Measurements from ENCODE around the gene DDX10. TPM values are rescaled to one million over a fixed set of nuclear protein-coding genes. Genes with fewer than 3 reads are reported as not detected.
"Not testable (repeated sequence)": the region's sequence is repeated elsewhere in the genome, so short reads cannot be mapped to it uniquely, and the experiment has no call there.

The DDX10 gene
- total RNA-seq, 1 donor from 2014 or later: 18.3 TPM

DNA sequence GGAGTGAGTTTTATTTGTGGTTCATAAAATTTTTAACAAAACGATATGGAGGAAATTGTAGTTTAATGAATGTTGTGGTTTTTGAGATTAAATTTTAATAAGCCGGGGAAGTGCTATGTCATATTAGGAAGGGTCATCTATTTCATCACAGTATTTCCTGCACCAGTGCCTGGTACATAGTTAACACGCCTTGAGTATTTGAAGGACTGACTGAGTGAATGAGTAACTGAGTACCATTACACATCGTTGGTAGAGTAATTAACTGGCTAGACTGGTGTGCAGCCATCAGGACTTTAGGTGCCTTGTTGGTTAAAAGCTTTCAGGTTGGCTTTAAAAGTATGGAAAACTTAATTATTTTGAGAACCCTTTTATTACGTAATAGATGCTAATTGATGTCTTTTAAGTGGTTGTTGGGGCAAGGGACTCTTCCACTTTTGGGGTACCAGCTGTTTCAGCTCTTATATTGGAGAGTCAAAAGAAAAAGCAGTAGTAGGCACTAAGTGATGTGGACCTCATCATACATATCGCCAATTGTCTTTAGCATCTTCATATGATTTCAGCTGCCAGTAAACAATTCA, 101.8 kb downstream of the DDX10 start:
- no peak overlapping the region for H3K27ac ChIP-seq
- DNase-seq: no peak
- no peaks in the 10 kb centered on the region for H3K36me3 ChIP-seq
- intact Hi-C loops (cut with DNase I): no loop called here
- H3K4me3 ChIP-seq: no peak overlapping the region
- H3K4me1 ChIP-seq: no peaks in the 10 kb centered on the region
- no peak for TF ChIP-seq CTCF (IDR thresholded peaks at IDR 0.05)
- ATAC-seq: no peak
- no peaks in the 10 kb centered on the region for H3K9me3 ChIP-seq
- H3K27me3 ChIP-seq: no peaks in the 10 kb centered on the region

GRCh38 chr11:108768370-108768769, 103.5 kb downstream of the DDX10 start:
- Histone ChIP-seq H3K4me1 (no peaks in the 10 kb centered on the region), H3K4me3 (no peak overlapping the region), H3K27ac (no peak overlapping the region), H3K27me3 (no peaks in the 10 kb centered on the region), H3K9me3 (no peaks in the 10 kb centered on the region), H3K36me3 (no peaks in the 10 kb centered on the region)
- TF ChIP-seq CTCF (IDR thresholded peaks at IDR 0.05): no peak
- DNase-seq (no peak), ATAC-seq (no peak)
- intact Hi-C loops (cut with DNase I): no loop called here

GRCh38 chr11:108768964-108769363, 104.1 kb downstream of the DDX10 start:
- no peaks in the 10 kb centered on the region for H3K27me3 ChIP-seq
- H3K36me3 ChIP-seq: no peaks in the 10 kb centered on the region
- H3K9me3 ChIP-seq: no peaks in the 10 kb centered on the region
- intact Hi-C loops (cut with DNase I): no loop called here
- no peak overlapping the region for H3K27ac ChIP-seq
- H3K4me1 ChIP-seq: no peaks in the 10 kb centered on the region
- DNase-seq: no peak
- no peak overlapping the region for H3K4me3 ChIP-seq
- TF ChIP-seq CTCF (IDR thresholded peaks at IDR 0.05): no peak
- ATAC-seq: no peak

GRCh38 chr11:108774037-108774730, 109.3 kb downstream of the DDX10 start:
- Histone ChIP-seq H3K4me1 (no peaks in the 10 kb centered on the region), H3K36me3 (no peaks in the 10 kb centered on the region), H3K27me3 (no peaks in the 10 kb centered on the region), H3K9me3 (no peaks in the 10 kb centered on the region), H3K27ac (no peak overlapping the region), H3K4me3 (no peak overlapping the region)
- DNase-seq: no peak
- no peak for ATAC-seq
- TF ChIP-seq CTCF (IDR thresholded peaks at IDR 0.05): no peak
- intact Hi-C loops (cut with DNase I): no loop called here

DNA sequence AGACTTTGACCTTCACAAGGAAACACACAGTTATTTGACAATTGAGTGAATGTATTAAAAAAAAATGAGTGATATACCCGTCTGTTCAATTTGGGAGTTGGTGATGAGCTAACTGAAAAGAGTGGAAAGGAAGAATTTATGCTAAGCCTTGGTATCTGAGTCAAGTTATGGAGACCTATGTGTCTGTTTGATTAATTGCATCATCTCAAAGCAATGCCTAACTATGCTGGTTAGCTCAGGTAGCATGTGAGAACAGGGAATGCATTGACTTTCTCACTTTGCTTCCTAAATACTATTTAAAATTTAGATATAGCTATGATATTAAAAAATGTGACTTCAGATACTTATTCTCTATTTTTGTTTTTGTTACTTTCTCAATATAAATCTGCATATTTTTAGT, 110.5 kb downstream of the DDX10 start:
- ATAC-seq: no peak
- no peak for DNase-seq

GRCh38 chr11:108779147-108779546, 114.3 kb downstream of the DDX10 start:
- intact Hi-C loops (cut with DNase I): not testable (repeated sequence)

More for the DNA sequence above, 110.5 kb downstream of the DDX10 start:
- H3K27ac ChIP-seq: no peak overlapping the region
- H3K9me3 ChIP-seq: no peaks in the 10 kb centered on the region
- no peaks in the 10 kb centered on the region for H3K4me1 ChIP-seq
- no peaks in the 10 kb centered on the region for H3K27me3 ChIP-seq
- no peak for TF ChIP-seq CTCF (IDR thresholded peaks at IDR 0.05)
- H3K36me3 ChIP-seq: no peaks in the 10 kb centered on the region
- intact Hi-C loops (cut with DNase I): no loop called here
- H3K4me3 ChIP-seq: no peak overlapping the region

More at GRCh38 chr11:108779147-108779546, 114.3 kb downstream of the DDX10 start:
- not testable (repeated sequence) for H3K36me3 ChIP-seq, H3K27me3 ChIP-seq, H3K27ac ChIP-seq, H3K9me3 ChIP-seq, ATAC-seq, H3K4me1 ChIP-seq, DNase-seq, H3K4me3 ChIP-seq

Data from upper lobe of right lung (tissue), 1 donor.